GM19023 (cell line): ENCODE data around the gene LRRC27.
A peak's percentile ranks its signal among the peaks of the same experiment; 100 is the strongest.
"Not testable (repeated sequence)": the region's sequence is repeated elsewhere in the genome, so short reads cannot be mapped to it uniquely, and the experiment has no call there.

Experiments used
- ATAC-seq: cut with Tn5 transposase; IDR thresholded peaks from one replicate; pipeline ENCODE4 v1.9.1; 2021; ENCODE audit warnings: mild to moderate bottlenecking, moderate library complexity; ENCODE audit not compliant: unreplicated experiment

Gene LRRC27

DNA sequence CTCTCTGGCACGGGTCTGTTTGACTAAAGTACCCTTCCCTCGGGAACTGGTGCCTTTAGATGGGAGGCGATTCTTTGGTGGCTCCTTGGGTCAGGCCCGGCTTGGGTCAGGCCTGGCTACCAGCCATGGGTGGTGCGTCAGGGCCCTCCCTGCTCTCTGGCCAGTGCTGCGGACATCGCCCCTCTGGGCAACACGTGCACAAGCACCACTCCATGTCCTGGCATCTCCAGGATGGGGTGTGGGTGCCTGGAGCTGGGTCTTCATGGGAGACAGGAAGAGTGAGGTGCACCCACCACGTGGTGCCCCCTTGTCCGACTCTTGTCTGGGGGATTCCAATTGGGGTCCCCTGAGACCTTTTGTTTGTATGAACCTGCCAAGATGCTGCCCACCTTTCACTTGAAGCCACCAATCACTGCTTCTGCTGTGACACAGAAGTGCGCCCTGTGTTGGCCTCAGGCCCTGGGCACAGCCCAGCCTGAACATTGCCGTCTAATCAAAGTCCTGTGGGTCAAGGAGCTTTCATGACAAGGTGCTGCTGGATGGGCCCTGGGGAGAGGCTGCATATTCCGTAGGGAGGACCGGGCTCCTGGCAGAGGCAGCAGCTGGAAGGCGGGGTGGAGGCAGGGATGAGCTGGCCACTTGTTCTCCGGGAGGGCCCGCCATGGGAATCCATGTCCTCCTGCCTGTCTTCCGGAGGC, 53.9 kb downstream of the LRRC27 start:
- no peak for ATAC-seq

DNA sequence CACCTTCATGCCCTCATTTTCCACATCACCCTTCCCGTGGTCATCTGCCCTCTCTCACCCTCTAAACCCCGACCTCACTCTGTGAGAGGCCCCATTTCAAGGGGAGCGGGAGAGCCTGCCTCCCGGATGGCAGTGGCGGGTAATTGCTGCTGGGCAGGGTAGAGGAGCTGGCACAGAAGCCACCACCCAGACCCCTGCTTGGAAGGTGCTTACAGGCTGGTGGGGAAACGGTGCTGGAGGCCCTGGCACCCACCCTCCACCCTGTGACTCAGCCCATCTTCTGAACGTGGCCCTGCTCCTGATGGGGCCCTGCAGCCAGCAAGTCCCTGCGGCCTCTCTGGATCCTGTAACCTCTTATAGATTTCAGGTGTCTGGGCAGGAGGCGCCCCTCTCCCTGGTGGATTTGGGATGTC, 54.4 kb downstream of the LRRC27 start:
- no peak for ATAC-seq

GRCh38 chr10:132386896-132387295, 54.9 kb downstream of the LRRC27 start:
- not testable (repeated sequence) for ATAC-seq

DNA sequence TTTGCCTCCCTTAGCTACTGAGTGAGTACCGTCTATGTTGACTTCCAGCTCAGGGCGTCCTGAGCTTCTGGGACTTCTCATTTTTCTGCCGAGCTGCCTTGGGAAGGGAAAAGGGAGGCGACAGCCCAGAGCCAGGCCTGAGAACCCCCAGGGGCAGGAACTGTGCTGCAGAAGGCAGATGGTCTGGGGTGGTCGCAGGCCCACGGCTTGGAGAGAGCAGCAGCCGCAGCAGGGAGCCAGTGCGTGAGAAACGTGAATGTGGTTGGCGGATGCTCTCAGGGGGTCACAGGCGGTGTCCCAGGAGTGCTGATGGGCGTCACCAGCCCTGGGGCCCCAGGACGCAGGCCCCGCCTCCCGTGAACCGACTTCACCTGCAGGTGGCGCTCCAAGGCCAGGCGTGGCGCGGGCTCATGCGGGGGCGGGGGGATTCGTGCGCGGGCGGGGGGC, 55.8 kb downstream of the LRRC27 start:
- ATAC-seq, result no peak

DNA sequence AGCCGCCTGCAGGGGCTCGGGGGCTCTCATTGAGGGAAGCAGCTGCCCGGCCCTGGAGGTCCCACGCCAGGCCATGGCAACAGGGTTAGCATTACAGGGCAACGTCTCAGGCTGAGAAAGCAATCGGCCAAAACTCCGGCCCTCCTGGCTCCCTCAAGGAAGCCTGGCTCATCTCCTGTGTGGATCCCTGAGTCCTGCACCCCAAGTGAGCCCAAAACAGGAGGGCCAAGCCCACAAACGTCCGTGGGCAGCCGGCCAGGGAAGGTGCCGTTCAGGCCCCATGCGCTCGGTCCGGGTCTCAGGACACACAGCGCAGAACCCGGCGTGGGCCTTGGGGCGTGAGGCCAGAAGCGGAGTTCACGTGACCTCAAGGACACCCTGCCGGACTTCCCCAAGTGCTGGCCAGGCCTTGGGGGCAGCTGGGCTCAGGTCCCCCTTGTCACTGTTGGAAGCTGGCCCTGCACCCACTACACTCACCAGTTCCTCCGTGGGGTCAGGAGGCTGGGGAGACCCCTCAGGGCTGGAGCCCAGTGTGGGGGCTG, 57.0 kb downstream of the LRRC27 start:
- no peak for ATAC-seq

DNA sequence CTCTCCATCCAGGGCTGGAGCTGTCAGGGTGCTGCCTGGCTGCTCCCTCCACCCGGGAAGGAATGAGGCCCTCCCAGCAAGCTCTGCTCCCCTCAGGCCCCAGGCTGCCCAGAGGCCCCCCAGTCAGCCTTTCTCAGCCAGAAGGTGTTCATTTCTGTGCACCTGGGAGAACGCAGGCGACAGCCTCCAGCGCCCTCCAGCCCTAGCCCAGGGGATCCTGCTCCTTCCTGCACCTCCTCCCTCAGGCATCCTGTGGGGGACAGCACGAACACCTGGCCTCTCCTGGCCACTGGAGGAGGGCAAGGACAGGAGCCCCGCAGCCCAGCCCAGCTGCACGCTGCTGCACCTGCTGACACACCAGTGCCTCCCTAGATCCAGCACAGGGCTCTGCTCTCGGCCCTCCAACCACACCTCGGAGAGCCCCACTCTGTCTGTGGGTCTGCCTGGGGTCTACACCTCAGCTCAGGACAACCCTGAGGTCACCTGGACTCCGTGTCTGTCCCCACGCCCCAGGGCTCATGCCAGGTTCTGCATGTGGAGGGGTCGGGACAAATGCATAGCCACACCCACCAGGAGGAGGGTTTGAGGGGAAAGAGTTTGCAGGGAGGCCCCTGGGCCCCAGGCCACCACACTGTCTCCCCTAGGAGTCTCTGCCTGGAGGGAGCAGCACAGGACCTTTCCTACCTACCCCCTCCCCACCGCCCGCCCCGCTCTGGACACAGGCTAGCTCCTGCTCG, 57.6 kb downstream of the LRRC27 start:
- ATAC-seq, result no peak

DNA sequence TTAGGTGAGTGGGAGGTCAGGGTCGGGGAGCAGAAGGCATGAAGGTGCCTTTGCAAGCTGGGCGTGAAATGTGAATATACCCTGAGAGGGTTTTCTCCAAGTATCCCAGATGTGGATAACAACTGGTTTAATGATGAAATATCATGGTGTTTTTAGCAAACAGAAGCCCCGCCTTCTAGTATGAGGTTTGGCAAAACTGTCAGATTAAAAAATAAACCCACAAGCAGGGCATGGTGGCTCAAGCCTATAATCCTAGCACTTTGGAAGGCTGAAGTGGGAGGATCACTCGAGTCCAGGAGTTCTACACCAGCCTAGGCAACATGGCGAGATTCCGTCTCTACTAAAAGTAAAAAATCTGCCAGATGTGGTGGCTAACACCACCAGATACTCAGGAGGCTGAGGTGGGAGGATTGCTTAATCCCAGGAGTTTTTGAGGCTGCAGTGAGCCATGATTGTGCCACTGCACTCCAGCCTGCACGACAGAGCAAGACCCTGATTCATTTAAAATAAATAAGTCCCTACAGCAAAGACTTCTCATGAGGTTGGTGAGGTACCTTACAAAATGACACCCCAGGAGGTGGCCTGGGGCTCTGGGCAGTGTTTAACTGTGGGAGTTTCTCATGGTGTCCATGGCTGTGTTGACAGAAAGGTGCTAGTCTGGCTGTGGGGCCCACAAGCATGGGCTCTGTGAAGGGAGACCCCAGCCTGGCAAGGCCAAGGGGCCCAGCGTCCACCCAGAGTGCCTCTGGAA, 58.4 kb downstream of the LRRC27 start:
- no peak for ATAC-seq

DNA sequence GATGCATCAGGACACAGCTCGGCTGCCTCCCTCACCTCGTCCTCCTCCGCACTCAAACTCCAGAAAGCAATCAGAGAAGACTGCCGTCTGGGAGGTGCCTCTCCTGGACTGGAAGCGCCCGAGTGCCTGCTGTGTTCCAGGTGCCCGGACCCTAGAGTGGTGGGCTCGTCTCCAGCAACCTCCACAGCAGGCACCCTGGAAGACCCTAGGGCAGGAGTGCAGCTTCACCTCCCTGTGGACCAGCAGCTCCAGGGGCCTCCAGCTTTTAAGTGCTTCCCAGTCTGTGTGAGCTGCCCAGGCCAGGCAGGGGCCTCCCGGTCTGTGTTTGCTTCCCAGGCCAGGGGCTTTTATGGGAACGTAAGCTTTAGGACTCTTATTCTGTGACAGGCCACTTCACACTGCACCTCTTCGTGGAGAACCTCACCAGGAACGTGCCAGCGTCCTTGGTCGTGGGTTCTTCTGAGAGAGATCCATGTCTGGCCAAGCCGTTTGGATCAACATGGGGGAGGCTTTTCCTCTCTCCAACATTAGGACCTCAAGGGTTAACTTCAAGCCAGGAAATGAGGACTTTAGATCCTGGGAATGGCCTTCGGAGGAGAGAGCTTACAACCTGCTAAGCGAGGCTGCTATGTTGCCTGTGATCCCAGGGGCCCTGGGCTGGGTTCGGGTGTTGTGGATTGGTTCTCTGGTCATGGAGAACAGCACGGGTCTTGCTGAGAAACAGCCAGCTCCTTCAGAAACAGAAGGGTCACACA, 59.1 kb downstream of the LRRC27 start:
- ATAC-seq, result no peak

GRCh38 chr10:132391676-132392020, 59.7 kb downstream of the LRRC27 start:
- no peak for ATAC-seq

DNA sequence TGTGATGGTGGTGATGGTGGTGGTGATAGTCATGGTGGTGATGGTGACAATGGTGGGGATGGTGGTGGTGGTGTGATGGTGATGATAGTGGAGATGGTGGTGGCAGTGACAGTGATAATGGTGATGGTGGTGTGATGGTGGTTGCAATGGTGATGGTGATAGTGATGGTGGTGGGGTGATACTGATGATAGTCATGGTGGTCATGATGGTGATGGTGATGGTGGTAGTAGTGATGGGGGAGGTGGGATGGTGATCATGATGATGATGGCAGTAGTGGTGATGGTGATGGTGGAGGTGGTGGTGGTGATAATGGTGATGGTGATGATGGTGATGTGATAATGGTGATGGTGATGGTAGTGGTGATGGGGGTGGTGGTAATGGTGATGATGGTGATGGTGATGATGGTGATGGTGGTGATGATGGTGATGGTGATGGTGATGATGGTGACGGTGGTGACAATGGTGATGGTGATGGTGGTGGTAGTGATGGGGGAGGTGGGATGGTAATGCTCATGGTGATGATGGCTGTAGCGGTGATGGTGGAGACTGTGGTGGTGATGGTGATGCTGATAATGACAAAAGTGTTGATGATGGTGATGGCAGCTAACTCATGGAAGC, 60.3 kb downstream of the LRRC27 start:
- ATAC-seq, result no peak

GRCh38 chr10:132392811-132393694, 61.1 kb downstream of the LRRC27 start:
- ATAC-seq, result no peak

- ATAC-seq, result no peak
These were observed 61.7 kb downstream of the LRRC27 start for GRCh38 chr10:132393695-132394181.

DNA sequence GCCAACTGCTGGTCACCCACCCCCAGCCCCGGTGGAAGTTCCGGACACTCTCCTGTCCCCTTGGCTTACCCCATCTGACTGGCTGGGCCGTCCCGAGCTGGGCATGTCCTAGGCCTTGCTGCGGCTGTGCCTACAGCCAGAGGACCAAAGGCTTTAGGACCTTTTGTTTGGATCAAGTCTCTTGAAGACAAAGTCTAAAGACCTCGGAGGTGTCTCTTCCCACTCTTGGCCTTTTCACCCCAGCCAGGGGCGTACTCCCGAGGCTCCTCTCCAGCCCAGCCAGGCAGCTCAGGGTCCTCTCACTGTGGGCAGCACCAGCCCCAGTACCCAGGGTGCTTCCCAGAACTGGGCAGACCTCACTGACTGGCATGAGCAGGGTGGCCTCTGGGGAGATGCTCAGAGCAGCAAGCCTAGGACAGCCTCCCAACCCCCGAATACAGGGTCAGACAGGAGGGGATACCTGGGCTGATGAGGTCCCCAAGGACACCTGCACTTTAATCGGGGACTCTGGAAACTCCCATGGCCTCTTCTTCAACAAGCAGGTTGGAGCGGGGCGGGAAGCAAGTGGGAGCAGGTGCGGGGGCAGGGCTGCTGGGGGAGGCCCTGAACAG, 62.3 kb downstream of the LRRC27 start:
- ATAC-seq, result no peak

DNA sequence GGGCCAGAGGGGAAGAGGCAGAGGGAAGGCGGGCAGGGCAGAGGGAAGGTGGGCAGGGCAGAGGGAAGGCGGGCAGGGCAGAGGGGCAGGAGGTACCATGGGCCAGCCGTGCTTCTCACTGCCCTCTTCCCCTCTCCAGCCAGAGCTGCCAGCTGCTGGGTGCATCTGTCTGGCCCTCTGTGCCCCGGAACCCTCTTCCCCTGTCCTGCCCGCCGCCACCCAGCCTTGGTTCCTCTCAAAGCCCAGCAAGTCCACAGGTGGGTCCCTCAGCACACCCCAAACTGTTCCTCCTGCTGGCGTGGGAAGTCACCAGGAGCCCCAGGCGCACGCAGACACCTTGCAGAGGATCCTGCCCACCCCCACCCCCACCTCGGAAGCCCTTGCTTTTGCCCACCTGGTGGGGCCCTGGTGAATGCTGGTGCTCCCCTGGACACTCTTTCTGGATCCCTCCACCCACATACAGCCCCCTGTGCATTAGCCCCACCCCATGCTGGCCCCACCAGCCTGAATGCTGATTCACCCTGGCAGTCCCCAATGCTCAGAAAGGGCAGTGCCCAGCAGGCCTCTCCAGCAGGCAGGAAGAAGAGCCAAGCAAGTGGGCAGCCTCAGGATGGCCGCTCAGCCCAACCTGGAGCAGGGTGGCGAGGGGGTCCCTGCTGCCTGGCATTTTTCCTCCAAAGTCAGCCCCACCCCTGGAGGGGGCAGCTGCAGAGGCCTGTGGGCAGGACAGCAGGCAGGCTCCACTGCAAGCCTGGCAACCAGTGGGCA, 63.1 kb downstream of the LRRC27 start:
- no peak for ATAC-seq

GRCh38 chr10:132395704-132396493, 63.9 kb downstream of the LRRC27 start:
- no peak for ATAC-seq

DNA sequence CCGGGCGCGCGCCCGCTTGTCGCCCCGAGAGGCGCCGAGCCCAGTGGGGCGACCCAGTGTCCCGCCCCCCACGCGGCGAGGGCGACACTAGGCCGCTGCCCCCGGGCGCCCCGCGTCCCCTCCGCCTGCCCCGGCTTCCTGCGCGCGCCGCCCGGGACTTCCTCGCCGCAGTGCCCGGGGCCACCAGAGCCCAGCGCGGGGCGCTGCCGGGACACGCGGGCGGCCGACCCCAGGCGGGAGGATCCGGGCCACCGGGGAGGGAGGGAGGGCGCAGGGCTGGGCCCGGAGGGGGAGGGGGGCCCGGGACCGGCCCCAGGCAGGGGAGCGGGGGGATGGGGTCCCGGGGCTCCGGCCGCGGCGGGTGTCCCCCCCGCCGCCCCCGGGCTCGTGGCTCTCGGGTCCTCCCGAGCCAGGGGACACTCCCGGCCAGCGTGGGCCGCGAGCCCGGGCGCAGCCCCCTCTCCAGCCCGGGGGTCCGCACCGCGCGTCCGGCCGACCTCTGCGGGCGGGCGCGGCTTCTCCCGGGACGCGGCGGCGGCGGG, 64.6 kb downstream of the LRRC27 start:
- no peak for ATAC-seq

- peak; percentile 45 for ATAC-seq
These were observed 65.1 kb downstream of the LRRC27 start, which contains the start of gene PWWP2B for GRCh38 chr10:132397036-132397541. PWWP2B (plus strand) TSS chr10:132397200; CDS start chr10:132397227, 27 bp downstream.
